ENCODE data around the gene GDPD3.

The GDPD3 gene

DNA sequence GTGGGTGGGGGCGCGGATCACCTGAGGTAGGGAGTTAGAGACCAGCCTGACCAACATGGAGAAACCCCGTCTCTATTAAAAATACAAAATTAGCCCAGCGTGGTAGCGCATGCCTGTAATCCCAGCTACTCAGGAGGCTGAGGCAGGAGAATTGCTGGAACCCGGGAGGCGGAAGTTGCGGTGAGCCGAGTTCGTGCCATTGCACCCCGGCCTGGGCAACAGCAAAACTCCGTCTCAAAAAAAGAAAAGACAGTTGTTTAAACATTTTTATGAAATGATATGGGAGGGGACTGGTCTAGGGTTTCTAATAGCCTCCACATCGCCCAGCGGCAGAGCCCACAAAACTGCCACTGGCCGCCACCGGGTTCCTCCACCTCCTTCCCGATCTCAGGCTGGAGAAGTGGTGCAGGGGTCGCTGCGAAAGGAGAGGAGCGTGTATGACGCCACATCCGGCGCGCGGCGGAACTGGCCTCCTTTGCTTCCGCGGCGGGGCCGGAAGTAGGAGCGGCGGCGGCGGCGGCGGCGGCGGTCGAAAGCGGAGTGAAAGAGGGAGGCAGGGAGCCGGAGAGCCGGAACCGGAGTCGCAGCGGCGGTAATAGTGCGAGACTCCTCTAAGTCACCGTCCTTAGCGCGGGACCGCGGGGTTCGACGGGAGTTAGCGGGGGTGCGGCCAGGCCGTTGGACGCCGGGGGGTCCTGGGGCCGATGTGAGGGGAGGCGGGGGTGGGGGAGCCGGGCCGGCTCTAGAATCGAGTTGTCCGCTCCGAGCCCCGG is 37.6 kb downstream of the GDPD3 start, which contains the start of gene PPP4C:
TSS of gene PPP4C (plus strand) at position 492 of the 773 bp plus-strand sequence. CDS start 384 bp downstream, outside the sequence.
- peak; percentile 93 for DNase-seq

DNA sequence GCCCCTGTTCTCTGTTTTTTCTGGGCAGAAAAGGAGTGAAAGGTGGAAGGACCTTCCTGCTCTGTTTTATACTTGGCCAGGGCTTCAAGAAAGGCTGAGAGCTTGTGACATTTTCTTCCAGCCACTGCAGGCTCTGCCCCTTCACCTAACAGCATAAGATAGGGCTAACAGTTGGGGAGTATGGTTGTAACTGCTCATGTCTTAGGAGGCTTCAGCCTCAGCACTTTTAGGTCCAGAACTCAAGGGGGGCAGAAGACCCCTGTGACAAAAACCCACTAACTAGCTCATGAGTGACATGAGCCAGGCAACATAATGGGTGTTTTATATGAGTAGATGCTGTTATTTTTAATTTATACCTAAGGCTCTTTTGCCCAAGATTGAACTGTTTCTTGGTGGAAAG is 42.8 kb downstream of the GDPD3 start:
- DNase-seq, result no peak

DNA sequence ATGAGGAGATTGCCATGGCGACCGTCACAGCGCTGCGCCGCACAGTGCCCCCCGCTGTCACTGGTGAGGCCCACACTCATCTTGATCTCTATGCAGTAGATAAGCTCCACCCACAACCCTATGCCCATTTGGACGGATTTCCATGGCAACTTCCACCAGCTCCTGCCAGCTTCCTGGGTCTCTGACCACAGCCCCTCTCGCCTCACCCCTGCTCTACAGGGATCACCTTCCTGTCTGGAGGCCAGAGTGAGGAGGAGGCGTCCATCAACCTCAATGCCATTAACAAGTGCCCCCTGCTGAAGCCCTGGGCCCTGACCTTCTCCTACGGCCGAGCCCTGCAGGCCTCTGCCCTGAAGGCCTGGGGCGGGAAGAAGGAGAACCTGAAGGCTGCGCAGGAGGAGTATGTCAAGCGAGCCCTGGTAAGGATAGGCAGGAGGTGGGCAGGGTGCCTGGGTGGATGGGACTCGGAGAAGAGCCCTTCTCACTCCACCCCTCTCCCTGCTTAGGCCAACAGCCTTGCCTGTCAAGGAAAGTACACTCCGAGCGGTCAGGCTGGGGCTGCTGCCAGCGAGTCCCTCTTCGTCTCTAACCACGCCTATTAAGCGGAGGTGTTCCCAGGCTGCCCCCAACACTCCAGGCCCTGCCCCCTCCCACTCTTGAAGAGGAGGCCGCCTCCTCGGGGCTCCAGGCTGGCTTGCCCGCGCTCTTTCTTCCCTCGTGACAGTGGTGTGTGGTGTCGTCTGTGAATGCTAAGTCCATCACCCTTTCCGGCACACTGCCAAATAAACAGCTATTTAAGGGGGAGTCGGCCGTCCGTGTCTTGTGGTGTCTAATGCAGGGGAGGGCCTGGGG is 43.5 kb downstream of the GDPD3 start:
- DNase-seq, result no peak

DNA sequence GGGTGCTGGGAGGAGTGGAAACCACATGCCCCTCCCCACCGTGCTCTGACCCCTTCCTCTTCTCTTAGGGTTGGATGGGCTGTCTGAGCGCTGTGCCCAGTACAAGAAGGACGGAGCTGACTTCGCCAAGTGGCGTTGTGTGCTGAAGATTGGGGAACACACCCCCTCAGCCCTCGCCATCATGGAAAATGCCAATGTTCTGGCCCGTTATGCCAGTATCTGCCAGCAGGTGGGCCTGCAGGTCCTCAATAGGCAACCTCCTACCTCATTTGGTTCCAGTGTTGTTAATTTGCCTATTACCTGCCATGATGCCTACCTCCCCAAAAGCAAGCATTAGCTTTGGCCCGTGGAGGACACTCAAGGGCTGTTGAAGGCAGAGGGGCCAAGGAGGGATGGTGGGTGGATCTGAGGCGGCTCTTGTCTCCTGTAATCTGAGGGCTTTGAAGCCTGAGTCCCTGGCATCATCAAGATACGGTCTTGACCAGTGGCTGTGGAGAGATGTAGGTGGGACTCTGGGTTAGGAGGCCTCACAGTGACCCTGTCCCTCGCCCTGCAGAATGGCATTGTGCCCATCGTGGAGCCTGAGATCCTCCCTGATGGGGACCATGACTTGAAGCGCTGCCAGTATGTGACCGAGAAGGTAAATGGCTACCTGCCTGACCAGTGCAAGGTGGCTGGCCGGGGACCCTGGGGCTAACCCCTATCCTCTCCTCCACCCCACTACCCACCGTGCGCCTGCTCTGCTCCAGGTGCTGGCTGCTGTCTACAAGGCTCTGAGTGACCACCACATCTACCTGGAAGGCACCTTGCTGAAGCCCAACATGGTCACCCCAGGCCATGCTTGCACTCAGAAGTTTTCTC is 44.4 kb downstream of the GDPD3 start:
- DNase-seq, result no peak

DNA sequence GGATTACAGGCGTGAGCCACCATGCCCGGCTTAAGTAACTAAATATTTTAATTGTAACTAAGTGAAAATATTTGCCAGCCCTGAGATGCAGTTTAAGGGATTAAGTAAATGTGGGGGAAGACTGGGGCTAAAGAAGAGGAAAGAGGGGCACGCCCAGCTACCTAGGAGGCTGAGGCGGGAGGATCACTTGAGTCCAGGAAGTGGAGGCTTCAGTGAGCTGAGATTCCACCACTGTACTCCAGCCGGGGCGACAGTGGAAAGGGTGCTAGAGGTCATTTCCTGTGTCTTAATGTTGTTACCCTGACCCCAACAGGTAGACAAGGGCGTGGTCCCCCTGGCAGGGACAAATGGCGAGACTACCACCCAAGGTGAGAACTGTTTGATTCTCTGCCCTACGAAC is 45.0 kb downstream of the GDPD3 start:
- no peak for DNase-seq

DNA sequence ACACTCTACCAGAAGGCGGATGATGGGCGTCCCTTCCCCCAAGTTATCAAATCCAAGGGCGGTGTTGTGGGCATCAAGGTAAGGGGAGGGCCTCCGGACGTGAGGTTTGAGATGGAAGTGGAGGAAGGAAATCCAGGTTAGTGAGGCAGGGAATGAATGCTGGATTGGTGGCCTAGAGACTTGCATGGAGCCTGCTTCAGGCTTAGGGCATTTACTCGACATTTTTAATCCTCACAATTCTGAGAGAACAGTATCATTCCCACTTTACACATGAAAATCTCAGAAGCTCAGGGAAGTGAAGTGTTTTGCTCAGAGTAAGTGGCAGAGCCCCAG is 45.8 kb downstream of the GDPD3 start:
- DNase-seq, result no peak

DNA sequence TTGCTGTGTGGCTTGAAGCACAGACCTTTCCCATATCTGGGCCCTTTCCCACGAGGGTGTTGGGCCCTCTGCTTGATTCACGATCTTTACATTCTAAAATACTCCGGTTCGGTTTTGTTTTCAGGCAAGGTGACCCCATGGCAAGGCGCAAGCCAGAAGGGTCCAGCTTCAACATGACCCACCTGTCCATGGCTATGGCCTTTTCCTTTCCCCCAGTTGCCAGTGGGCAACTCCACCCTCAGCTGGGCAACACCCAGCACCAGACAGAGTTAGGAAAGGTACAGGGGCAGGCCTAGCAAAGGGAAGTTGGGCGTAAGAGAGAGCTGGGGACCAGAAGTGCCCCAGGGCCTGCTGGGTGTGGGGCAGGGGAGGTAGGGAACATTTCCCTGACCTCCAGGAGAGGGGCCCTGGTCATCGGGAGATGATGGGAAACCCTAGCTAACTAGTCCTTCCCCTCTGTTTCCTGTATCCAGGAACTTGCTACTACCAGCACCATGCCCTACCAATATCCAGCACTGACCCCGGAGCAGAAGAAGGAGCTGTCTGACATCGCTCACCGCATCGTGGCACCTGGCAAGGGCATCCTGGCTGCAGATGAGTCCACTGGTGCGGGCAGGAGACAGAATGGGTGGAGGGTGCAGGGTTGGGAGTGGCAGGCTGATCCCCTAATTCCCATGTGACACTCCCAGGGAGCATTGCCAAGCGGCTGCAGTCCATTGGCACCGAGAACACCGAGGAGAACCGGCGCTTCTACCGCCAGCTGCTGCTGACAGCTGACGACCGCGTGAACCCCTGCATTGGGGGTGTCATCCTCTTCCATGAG is 46.4 kb downstream of the GDPD3 start:
- DNase-seq, result no peak

DNA sequence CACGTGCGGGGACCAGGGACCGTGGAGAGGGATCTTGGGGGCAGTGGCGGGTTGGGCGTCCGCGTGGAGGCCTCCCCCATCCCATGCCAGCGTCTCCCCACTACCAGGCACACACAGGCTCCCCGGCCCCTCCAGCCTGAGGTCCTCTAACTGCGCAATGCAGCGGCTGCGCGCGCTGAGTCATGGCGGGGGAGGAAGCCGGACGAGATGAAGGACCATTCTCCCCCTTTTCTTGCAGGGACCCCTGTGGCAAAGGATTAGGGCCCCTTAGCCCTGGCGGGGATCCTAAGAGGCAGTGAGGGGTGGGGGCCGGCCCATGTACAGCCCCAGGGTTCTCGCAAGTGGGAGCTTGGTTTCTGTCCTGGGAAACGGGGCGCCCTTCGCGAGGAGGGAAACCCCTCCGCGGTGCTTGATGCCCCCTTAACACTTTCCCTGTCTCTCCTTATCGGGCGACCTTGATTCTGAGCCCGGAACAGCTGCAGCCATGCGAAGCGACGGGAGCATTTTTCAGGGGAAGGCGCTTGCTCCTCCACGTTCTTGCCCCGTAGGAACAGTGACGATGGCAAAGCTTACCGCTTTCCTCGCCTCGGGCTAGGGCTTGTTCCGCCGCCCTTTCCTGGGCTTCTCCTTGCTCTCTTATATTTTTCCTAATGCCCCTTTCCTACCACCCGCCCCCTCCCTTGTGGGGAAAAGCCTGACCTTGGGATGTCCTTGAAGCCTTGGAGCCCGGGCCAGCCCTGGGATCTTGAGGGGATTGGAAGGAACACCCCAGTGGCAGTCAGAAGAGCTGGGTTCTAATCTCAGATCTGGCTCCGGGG is 47.2 kb downstream of the GDPD3 start:
- no peak for DNase-seq

DNA sequence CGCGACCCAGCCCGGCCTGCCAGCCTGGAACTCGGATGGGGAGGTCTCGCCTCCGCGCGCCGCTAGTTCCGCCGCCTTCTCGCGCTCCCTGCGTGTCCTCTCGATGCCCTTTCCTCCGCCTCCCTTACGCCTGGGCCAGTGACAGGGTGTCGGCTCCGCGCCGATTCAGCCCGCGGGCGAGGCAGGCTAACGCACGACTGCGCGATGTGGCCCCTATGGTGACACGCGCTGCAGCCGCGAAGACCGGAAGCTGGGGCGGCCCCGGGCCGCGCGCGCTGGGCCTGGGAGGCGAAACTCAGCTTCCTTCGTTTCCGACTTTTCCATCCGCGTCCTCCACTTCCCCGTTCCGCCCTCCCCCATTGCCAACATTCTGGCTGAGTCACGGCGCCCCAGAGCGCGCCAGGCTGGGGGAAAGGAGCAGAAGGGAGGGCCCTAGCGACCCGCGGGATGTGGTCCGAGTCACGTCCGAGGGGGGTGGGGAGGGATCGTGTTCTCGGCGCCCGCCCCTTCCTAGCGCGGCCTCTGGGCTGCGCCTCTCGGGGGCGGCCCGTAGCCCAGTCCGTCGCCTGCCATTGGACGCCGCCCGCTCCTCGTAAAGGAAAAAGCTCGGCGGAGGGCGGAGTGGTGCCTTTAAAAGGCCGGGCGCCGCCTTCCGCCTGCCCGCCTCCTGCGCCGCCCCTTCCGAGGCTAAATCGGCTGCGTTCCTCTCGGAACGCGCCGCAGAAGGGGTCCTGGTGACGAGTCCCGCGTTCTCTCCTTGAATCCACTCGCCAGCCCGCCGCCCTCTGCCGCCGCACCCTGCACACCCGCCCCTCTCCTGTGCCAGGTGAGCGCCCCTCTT is 48.0 kb downstream of the GDPD3 start, which contains the start of gene ALDOA:
TSS of gene ALDOA (plus strand) at position 659 of the 841 bp plus-strand sequence. CDS start 1,138 bp downstream, outside the sequence.
- DNase-seq, result peak; percentile 99

DNA sequence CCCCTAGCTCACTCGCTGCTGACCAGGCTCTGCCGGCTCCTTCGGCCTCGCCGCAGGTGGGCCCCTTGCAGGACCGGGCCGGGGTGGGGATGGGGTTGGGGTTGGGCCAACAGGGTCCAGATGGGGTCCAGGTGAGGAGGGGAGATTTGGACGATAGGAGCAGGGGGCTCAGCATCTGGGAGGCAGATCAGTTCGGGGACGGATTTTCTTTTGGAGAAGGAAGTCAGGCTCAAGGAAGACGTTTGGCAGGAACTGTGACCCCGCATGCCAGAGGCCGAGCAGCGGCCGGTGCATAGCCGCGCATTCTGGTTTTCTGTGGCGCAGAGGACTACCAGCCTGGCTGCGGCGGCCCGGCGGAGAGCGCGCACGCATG is 48.6 kb downstream of the GDPD3 start:
- DNase-seq, result no peak

DNA sequence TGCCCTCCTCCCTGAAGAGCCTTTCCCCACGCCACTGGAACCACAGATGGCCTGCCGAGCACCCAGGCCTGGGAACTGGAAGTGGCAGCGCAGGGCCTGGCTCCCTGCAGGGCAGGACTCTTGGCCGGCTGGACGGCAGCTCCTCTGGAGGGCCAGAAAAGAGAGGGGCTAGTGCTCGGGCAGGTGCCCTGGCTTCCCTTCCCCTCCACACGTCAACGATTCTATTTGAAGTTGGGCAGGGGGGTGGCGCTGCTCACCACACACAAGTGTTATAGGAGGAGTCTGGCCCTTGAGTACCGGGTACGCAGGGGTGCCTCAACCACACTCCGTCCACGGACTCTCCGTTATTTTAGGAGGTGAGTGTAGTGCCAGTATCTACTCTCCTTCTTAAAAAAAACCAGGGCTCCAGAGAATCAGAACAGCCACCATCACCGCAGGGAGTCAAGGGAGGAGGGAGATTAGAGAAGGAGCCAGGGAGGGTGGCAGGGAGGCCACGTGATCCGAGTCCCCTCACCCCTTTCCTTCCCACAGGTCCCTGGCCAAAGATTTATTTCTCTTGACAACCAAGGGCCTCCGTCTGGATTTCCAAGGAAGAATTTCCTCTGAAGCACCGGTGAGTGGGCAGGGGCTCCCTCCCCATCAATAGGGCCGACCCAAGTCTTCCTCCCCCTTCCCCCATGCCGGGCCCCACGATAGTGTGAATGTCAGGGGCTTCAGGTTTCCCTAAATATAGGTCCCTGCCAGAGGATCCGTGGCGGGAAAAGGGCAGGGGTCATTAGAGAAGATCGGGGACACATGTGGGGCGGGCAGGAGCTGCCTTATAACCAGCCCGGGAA is 49.2 kb downstream of the GDPD3 start:
- DNase-seq, result peak; percentile 73

DNA sequence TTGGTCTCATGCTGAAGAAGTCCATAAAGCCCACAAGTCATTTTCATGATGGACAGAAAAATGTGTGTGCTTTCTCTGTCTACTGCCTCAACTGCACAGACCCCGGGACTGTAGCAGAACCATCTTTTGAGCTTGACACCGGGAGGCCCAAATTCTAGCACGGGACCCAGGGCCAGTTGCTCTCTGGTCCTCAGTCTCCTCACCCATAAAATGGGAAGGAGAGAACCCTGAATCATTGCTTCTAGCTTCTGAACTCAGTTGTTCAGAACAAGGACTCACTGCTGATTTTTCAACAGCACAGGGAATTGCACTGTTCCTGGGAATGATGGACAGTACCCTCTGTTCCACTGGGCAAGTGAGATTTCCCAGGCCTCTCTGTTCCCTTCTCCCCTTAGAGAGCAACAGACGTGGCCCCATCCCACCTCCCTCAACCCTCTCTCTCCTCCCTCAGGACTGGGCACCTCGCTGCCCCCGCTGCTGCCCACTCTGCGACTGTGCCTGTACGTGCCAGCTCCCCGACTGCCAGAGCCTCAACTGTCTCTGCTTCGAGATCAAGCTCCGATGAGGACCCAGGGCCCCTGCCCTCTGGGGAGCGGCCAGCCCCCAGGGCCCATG is 50.0 kb downstream of the GDPD3 start:
- no peak for DNase-seq

DNA sequence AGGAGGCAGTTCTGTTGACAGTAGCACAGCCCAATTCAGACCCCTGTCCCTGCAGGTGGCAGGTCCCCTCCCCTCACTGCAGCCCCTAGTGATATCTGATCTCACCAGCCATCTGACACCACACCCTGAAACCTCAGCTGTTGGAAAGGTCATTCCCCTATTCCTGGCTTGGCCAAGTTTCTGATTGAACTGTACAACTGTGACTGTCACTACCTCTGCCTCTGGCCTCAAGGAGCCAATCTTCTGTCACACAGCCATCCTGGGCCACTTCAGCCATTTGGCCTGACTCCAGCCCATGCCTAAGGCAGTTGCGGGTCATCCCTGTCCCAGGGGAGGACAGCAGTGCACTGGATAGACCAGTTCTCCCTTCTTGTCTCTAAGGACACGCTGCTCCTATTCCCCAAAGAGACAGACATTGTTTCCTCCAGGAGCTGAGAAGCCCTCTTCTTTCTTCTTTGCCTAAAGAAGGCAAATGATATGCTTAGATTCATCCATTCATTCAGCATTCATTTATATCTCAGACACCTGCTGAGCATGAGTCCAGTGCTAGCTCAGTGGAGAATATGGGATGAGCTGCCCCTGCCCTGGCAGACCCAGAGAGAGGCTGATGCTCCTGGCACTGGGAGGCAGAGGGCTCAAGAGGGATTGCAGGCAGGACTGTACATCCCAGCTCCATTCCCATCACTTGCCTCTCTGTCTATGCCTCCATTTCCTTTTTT is 52.3 kb downstream of the GDPD3 start:
- DNase-seq, result peak; percentile 57

DNA sequence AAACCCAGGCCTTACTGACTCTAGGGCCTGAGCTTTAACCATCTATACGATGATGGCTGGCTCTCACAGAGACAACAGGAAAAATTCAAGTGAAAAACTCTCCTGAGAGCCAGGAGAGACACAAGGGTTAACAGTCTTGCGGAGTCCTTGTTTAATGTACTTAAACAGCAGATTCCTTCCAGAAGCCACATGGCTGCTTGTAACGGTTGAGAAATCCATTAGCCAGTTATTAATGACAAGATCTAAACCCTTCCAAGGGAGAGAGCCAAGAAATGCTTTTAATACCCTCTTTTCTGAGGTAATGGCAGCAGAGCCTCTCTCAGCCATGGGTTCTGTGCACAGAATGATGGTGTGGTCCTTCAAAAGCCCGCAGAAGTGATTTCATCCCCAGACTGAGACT is 53.0 kb downstream of the GDPD3 start:
- no peak for DNase-seq

DNA sequence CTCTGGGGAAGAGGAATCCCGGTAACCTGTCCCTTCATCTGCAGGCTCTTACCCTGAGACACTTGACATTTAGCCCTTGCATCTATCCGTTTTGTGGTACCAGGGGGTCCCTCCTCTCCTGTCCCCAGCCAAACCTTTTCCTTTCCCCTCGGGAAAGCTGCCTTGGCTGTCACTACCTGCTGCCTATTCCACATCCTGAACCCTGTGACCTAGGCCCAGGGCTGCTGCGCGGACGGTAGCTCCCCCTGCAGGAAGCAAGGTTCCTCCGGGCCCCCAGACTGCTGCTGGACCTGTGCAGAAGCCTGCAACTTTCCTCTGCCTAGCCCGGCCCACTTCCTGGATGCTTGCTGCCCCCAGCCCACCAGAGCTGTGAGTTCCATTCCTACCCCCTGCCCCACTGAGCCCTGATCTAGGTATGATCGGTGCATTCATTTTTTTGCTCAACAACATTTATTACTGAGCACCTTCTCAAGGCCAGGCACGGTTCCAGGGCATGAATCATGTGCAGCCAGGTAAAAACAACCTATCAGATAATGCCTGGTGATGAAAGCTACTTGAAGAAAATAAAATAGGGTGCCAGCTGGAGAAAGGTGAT is 58.3 kb downstream of the GDPD3 start:
- DNase-seq, result no peak
